Measurements from ENCODE around the gene RABEPK.

GRCh38 chr9:125238915-125239446 is 38.6 kb downstream of the RABEPK start:
- TF ChIP-seq POLR2A (IDR thresholded peaks at IDR 0.05): no peak
- TF ChIP-seq, protein P1, sequence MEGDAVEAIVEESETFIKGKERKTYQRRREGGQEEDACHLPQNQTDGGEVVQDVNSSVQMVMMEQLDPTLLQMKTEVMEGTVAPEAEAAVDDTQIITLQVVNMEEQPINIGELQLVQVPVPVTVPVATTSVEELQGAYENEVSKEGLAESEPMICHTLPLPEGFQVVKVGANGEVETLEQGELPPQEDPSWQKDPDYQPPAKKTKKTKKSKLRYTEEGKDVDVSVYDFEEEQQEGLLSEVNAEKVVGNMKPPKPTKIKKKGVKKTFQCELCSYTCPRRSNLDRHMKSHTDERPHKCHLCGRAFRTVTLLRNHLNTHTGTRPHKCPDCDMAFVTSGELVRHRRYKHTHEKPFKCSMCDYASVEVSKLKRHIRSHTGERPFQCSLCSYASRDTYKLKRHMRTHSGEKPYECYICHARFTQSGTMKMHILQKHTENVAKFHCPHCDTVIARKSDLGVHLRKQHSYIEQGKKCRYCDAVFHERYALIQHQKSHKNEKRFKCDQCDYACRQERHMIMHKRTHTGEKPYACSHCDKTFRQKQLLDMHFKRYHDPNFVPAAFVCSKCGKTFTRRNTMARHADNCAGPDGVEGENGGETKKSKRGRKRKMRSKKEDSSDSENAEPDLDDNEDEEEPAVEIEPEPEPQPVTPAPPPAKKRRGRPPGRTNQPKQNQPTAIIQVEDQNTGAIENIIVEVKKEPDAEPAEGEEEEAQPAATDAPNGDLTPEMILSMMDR (IDR thresholded peaks at IDR 0.05): no peak
- no peak for TF ChIP-seq EP300 (IDR thresholded peaks at IDR 0.05)
- TF ChIP-seq POLR2AphosphoS5 (IDR thresholded peaks at IDR 0.05): no peak

Measured in stomach (tissue), 4 donors.